ENCODE results near the gene ANAPC2.

ANAPC2 gene

DNA sequence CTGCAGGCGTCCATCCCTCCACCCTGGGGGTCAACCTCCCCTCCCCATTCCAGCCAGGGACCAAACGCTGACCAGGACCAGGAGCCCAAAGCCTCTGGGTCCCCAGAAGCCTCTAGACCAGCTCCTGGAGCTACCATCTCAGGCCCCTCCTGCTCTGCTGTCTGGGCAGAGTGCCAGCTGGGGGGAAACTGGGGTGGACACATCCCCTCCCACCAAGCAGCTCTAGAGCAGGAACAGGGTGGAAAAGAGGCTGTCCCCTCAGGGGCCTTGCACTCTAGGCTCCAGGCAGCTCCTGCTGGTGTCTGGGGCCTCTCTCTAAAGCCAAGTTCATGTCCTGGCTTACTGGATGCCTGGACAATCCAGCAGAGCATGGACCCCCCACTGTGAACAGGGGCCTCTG is 4.5 kb upstream of the ANAPC2 start:
- DNase-seq (ENCODE audit: low spot score): no peak

DNA sequence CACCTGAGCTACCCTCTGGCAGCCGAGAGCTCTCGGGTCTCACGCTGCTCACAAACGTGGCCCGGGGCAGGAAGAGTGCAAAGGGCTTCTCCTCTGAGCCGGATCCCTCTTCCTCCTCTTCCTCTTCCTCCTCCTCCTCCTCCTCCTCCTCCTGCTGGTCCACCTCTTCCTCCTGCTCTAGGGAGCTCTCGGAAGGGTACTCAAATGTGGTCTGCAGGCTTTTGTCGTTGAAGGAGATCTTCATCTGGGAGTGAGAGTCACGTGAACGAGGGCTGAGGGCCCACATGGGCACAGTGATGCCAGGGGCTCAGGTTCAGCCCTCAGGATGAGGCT is 4.1 kb upstream of the ANAPC2 start:
- no peak for DNase-seq (ENCODE audit: low spot score)

DNA sequence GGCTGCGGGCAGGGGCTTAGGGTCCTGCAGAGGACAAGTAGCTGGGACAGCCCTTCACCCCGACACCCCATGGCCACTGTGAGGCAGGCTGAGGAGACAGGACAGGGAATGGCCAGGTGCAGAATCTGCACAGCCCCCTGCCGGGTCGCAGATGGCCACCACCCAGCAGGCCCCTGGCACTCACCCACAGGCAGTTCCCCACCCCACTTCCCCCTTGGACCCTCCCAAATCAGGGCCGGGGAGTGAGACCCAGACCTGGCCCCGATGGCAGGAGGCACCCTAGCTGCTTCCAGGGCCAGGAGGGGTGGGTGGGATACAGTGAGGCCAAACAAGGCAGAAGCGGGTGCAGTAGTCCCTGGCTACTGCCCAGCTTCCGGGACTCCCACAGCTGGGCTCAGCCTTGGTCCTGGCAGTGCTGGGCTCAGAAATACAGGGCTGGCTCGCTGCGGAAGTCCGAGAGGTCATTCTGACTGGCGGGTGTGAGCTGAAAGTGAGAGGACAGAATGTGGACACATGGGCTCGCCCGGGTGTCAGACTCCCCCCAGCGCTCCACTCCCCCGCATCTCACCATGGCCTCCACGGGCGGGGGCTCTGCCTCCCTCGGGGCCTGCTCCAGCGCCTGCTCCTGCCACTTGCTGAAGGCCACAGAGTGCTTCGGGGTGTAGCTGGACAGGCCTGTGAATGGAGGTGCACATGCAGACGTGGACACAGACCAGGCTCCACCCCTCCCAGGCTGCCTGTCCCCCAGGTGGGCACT is 3.5 kb upstream of the ANAPC2 start:
- DNase-seq (ENCODE audit: low spot score): no peak

DNA sequence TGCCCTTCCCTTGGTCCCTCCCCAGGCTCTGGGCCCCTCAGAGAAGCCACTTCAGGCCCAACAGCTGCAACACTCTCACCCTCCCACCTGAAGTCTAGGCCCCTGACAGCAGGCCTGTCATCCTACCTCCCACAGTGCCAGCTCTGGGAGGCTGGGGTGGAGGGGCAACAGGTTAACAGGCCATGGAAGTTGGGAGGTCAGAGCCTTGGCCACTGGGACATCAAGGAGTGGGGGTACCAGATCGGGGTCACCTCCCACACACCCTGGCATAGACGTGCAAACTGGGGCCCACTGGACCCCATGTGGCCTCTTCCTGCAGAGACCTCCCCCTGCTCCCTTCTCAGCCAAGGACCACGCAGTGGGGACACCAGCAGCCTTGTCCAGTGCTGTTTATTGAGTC is 2.9 kb upstream of the ANAPC2 start:
- DNase-seq (ENCODE audit: low spot score): no peak

DNA sequence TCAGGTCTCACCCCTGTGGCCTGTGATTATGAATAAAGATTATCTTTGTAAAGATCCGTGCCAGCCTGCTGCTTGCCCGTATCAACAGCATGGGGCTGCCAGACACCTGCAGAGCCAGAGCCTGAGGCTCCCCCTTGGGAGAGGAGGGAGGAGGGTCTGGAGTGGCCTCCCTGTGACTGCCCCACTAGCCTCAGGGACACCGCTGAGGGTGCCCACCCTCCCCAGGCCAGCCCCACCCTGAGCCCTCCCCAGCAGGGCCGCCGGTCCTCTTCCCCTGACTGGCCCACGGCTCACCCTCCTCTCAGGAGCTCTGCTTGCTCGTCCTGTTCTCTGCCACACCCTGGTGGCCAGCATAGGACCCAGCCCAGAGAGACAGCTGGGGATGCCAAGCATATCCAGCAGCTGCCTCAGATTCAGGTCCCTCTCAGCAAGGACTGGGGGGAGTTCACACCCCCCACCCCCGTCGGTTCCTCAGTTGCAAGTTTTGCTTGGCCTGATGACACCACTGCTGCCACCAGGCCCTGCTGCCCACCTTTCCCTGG is 2.0 kb upstream of the ANAPC2 start:
- no peak for DNase-seq (ENCODE audit: low spot score)

DNA sequence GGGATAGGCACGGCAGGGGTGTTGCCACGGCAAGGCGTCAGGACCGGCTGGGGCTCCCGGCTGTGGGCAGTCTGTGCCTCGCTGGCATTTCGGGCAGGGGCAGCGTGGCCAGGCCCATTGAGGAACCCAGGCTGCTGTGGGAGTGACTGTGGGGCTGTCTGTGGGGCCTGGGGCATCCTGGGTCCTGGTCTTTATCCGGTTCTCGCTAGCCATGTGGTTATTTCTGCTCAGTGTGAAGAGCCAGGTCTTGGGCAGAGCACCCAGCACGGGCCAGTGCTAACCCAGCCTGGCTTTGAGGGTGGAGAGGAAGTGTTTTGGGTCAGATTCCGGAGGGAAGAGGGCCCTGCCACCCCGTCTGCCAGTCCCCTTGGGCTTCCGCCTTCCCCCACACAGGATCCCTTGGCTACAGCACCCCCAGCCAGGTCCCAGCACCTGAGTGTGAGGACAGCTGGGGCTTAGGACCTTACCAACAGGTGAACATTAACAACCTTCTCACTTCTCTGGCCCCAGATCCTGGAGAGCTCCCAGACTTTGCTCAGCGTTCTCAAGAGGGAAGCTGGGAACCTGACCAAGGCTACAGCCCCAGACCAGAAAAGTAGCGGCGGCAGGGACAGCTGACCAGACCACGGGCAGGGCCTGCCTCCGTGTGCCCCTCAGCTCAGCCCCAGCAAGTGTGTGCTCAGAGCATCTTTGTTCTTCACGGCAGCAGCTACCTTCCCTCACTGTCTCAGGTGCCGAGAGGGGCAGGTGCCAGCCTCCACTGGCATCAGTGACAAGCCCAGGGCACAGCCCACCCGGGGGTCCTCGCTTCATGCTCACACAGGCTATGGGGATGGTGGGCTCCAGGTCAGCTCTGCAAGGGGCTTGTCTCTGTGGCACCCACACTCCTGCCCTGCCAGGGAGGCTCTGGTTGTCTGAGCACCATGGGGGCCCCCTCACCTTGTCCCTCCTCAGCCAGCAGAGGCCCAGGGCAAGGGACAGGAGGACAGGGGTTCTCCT is 1.2 kb upstream of the ANAPC2 start:
- no peak for DNase-seq (ENCODE audit: low spot score)

DNA sequence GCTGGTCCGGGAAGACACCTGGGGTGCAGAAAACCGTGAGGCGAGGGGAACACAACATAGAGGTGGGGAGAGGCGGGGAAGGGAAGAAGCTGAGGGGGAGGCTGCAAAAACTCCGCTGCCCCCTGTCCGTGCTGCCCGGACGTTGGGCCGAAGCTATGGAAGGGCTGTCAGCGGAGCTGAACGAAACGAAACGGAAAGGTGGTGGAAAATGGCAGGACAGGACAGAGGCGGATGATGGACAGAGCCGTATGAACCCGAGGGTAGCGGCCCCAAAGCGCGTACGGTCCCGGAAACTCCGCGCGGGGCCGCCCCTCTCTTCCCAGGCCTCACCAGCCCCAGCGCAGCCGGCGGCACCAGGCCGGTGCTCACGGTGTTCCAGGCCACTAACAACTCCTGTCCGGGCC is 272 bp downstream of the ANAPC2 start:
- no peak for DNase-seq (ENCODE audit: low spot score)

DNA sequence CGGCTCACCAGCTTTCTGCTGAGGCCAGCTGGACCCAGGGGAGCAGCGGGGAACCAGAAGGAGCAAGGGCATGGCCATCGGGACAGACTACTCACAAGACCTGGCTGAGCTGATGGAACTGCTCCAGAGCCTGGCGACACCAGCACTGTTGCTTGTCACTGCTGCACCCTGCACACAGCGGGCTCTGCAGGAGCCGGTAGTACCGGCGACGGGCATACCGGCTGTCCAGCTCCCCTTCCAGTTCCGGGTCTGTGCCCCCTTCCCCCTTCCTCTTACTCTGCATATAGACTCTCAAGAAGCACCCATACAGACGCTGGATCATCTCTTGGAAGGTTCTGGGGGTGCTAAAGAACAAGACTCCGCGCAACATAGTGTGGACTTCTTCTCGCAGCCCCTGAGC is 974 bp downstream of the ANAPC2 start:
- no peak for DNase-seq (ENCODE audit: low spot score)

DNA sequence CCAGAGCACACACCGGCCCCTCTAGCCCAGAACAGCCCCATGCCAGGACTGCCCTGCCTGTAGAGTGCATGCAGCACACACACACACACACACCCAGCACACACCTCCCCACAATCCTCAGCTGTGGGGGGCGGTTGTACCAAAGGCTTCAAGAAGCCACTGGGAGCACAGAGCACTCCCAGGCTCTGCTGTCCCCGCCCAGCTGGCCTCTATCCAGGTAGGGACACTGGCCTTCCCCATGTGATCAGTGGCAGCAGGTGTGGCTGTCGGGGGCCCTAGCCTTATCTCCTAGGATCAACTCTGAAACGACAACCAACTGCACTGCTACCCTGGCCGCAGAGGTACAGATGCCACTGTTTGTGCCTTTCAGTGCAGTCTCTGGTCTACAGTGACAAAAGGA is 2.0 kb downstream of the ANAPC2 start:
- DNase-seq (ENCODE audit: low spot score): no peak

DNA sequence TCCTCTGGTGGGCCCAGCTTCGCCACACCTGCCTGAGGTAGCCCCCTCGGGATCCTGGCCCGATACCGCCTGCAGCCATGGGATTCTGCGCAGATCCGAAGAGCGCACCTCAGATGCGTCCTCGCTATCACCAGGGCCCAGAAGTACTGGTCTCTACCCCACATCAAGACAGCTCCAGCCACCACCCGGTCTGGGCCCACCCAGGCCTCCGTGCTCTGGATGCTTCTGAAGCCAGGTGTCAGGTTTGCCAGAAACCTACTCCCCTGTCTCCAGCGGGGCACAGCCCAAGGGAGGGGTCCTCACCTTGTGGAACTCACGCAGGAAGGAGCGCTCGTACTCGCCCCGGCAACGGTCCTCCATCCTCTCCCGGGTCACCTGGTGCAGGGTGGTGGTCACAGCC is 2.4 kb downstream of the ANAPC2 start:
- DNase-seq (ENCODE audit: low spot score): no peak

DNA sequence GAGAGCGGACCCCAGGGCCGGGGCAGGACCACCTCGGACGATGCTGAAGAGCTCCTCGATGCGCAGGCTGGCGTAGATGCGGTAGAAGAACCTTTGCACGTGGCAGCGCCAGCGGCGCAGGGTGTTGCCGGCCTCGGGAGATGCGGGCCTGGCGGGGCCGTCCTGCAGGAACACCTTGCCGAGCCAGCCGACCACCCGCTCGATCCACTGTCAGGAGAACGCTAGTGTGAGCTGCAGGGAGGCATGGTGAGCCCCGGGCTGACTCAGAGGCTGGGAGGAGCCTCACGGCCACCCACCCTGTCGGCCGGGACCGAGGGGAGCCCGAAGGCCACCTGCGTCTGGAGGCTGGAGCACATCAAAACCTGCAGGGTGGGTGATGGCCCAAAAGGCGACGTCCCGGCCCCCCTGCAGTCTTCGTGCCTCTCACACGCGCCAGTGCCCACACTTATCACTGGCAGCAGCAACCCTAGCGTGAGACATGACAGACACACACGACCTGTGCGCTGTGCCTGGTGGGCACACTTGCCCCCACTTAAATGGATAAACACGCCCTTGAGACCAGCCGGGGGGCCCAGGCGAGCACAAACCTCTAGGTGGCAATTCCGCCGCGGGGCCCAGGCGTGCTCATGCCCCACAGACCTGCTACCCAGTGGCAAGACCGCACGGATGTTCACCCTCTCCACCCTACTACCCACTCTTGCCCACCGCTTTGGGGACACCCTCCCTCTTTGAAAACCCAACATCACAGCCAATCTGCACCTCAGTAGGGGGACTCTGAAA is 3.3 kb downstream of the ANAPC2 start:
- DNase-seq (ENCODE audit: low spot score): no peak

DNA sequence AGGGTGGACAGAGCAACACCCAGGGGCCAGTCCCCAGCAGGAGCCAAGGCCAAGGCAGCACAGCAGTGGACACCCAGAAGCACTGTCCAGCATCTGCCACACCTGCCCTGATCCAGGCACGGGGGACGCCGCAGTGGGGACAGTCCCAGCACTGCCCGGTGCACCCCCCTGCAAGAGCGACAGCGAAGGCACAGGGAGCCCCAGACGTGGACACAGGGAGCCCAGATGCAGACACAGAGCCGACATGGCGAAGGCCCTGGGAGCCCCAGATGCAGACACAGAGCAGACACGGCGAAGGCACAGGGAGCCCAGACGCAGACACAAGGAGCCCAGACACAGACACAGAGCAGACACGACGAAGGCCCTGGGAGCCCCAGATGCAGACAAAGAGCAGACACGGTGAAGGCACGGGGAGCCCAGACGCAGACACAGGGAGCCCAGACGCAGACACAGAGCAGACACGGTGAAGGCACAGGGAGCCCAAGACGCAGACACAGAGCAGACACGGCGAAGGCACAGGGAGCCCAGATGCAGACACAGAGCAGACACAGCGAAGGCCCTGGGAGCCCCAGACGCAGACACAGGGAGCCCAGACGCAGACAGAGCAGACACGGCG is 4.3 kb downstream of the ANAPC2 start:
- no peak for DNase-seq (ENCODE audit: low spot score)

DNA sequence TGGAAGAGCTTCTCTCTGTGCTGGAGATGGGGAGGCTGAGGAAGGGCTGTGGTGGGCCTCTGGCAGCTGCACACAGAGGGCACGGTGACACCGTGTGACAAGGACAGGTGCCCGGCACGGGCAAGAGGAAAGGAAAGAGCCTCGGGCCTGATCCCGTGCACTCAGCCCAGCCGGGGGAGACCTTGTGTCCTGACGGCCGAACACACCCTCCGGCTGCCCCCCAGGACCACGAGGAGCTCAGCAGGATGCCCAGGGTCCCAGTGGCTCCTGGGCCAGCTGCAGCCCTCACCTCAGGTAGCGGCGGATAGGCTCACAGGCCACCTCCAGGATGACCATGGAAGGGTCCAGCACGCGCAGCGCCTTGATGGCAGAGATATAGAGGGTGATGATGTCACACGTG is 5.5 kb downstream of the ANAPC2 start:
- DNase-seq (ENCODE audit: low spot score): no peak

DNA sequence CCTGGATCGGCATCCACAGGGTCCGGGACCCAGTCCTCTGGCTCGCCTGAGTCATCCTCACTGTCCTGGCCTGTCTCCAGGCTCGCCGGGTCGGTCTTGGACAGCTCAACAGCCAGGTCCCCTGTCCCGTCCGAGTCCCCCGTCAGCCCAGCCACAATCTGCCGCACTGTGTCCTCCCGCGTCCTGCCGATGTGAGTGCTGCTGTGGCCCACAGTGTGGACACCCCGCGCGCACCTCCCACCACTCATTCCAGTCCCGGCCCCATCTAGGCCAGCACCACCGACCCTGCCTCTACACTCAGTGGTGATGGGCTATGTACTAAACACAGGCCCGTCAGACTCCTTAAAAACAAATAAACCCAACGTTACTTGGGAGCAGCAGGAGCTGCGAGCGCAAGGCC is 6.7 kb downstream of the ANAPC2 start:
- DNase-seq (ENCODE audit: low spot score): no peak

DNA sequence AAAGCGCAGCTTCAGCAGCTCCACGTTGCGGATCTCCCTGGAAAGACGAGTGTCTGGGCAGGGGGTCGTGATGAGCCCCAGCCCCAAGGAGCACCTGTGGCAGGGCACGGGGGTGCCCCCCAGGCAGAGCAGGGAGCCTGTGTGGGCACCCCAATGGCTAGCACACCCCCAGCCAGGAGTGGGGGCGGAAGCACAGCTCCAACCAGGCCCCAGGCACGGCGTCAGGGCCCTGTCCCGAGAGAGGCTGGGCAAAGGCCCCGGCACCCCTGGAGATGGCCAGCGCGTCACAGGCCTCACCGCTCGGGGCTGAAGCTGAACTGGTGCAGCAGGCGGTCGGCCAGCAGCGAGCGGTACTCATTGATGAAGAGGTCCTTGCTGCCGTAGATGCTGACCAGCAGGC is 7.9 kb downstream of the ANAPC2 start:
- DNase-seq (ENCODE audit: low spot score): no peak

DNA sequence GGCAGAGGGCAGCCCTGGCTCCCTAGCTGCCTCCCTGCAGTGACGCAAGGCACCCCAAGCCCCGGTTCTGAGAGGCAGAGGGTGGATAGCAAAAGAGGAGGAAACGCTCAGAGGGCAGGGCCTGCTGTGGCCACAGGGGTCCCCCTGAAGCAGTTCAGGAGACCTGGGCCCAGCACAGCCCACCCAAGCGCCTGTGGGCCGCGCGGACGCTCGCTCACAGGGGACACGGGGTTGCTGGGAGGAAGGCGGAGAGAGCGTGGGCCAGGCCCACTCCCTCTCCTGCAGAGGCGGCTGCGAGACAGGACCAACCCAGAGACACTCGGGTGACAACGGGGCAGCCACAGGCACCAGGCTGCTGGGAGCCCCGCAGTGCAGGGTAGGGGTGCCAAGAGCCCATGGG is 8.6 kb downstream of the ANAPC2 start:
- DNase-seq (ENCODE audit: low spot score): no peak

DNA sequence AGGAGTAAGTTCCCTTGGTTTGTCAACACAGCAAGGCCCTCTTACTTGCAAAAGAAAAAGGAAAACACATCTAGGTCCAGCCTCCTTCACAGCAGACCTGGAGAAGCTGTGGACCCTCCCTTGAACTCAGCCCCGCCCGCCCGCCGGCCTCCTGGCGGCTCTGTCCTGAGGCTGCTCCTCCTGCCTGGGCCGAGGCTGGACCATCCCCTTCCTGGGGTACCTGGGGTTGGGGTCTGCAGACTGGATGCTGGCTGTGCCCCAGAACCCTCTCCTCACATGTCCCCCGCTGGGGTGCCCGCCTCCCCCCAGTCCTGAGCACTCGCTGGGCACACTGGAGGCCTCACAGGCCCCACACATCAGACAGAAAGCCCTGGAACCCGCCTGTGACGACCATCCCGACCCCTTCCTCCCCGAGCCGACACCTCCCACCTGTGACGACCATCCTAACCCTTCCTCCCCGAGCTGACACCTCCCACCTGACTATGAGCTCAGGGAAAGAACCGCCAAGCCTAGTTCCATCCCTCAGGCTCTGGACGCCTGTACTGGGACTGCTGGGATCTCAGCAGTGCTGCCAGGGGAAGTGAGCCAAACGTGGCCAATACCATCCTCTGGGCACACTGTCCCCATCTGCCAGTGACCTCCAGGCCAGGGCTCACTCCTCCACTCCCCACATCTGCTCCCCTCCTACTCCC is 9.3 kb downstream of the ANAPC2 start:
- DNase-seq (ENCODE audit: low spot score): no peak

DNA sequence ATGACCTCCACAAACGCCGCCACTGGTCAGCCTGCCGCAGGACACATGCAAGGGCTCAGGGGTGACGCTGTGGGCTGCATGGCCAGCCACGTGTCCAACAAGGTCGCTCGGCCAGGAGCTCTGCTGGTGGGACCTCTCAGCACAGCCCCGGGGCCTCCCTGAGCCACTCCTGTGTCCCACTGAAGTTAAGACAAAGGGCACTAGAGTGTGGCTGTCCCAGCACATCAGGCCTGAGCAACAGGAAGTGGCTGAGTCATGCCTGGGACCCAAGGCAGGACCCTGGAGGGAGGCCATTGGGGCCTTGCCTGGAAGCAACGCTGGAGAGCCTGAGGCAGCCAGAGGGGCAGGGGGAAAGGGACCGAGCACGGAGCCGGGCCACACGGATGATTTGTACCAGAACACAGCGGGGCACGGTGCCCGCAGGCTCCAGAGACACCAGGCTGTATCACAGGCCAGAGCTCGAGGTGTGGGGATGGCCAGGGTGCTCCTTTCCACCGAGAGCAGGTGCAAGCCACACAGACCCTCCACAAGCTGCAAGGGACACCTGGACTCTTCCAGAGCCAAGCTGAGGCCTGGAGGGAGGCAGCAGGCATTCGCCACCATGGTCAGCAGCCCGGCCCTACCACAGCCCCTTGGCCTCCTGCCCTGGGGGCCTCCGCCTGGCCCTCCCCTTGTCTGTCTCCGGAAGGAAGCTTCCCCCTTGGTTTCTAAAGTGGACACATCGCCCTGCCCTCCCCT is 10.0 kb downstream of the ANAPC2 start:
- DNase-seq (ENCODE audit: low spot score): no peak

DNA sequence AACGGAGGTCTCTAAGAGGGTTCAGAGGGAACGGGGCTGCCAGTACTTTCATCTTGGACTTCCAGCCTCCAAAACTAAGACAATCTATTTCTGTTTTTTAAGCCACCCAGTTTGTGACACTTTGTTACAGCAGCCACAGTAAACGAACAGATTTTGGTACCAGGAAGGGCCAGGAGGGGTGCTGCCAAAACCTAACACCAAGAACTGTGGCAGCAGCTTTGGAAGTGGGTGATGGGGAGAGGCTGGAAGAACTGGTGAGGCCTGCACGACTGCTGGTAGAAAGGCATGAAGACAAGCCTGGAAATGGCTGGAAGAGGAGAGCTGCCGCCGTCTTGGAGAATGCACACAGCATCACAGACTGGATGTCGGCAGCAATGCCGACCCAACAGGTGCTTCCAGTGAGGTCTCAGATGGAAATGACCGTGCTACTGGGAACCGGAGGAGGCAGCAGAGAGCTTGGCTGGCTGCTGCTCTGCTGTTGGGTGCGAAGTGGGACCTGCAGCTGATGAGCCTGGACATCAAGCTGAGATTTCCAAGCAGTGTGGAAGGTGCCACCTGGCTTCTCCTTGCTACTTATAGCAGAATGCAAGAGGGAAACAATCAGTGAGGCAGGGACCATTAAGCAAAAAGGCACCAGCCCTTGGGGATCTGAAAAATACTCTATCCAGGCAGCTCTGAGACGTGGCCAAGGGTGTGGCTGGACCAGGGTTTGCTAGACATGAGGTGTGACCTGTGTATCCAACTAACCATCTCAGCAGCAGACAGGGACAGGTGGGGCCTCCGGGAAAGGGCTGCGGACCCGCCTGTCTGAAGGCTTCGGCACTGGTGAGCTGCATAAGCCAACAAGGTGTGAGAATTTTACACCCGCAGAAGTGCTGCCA is 11.8 kb downstream of the ANAPC2 start:
- peak; percentile 12 for DNase-seq (ENCODE audit: low spot score)
